H1 (cell line): ENCODE results near the gene GREB1. TPM values are rescaled to one million over a fixed set of nuclear protein-coding genes. Genes with fewer than 3 reads are reported as not detected.

Experiments used
- CTCF ChIA-PET: fragments of 300-600 bp; sonication (Branson Sonifier 250); formaldehyde crosslinking; loops from one replicate; lab custom pipeline; 2021; ENCODE audit not compliant: partially characterized antibody; lab: Charles Lee
- POLR2A ChIA-PET: fragments of 300-600 bp; sonication (Branson Sonifier 250); formaldehyde crosslinking; loops from one replicate; lab custom pipeline; 2021; ENCODE audit warnings: inconsistent platforms; ENCODE audit not compliant: partially characterized antibody; lab: Charles Lee
- DNase-seq, 2 experiments: peaks; one replicate each; pipeline versions ENCODE4 v3.0.0 to v3.0.0-alpha.2; 2010 to 2022; ENCODE audit warnings: low spot score in 2 of 2, low read depth in 1 of 2, mixed read lengths in 1 of 2
- FAIRE-seq: peaks from 2 replicates; lab custom pipeline; 2011; peaks lifted over from hg19 to GRCh38; lab: Jason Lieb, UNC
- H2AFZ ChIP-seq: 2 replicates; pipeline ENCODE4 v1.8.1; 2012; ENCODE audit warnings: low read length, inconsistent platforms
- H2AK5ac ChIP-seq: 2 replicates; pipeline ENCODE4 v1.6.1; 2013; ENCODE audit warnings: low read depth, low read length
- H2BK120ac ChIP-seq: replicated peaks from 2 replicates; pipeline ENCODE3; 2013; ENCODE audit warnings: low read depth, low read length, inconsistent platforms
- H2BK12ac ChIP-seq: 2 replicates; pipeline ENCODE4 v1.6.1; 2013; ENCODE audit warnings: low read depth, low read length
- H2BK15ac ChIP-seq: 2 replicates; pipeline ENCODE4 v1.6.1; 2013; ENCODE audit warnings: low read length
- H2BK20ac ChIP-seq: 2 replicates; pipeline ENCODE4 v1.6.1; 2013; ENCODE audit warnings: low read length
- H2BK5ac ChIP-seq: 2 replicates; pipeline ENCODE4 v1.6.1; 2013; ENCODE audit warnings: low read depth, low read length
- H3K14ac ChIP-seq: 2 replicates; pipeline ENCODE4 v1.6.1; 2013; ENCODE audit warnings: inconsistent platforms; ENCODE audit not compliant: insufficient read length
- H3K18ac ChIP-seq: 2 replicates; pipeline ENCODE4 v1.6.1; 2013; ENCODE audit warnings: low read length; ENCODE audit errors: extremely low read depth
- H3K23ac ChIP-seq: 2 replicates; pipeline ENCODE4 v1.6.1; 2013; ENCODE audit warnings: inconsistent platforms; ENCODE audit not compliant: insufficient read length
- H3K23me2 ChIP-seq: 2 replicates; pipeline ENCODE4 v1.6.1; 2013; ENCODE audit warnings: low read depth, low read length
- H3K27ac ChIP-seq: 2 replicates; pipeline ENCODE4 v1.6.1; 2011; ENCODE audit warnings: low read depth, low read length, inconsistent platforms
- H3K27me3 ChIP-seq, 4 experiments: replicated peaks in 1 of 4; 1 replicate in 1 of 4; 2 replicates in 3 of 4; pipeline versions ENCODE4 v1.6.1 to v1.8.1; 2011 to 2013; ENCODE audit warnings: low read length in 3 of 4, mild to moderate bottlenecking in 3 of 4, inconsistent platforms in 2 of 4, mixed read lengths in 2 of 4, moderate library complexity in 1 of 4; ENCODE audit not compliant: control insufficient read depth in 3 of 4, insufficient read depth in 3 of 4; ENCODE audit errors: extremely low read depth in 1 of 4
- H3K36me3 ChIP-seq, 4 experiments: 2 replicates each; pipeline versions ENCODE4 v1.6.1 to v1.8.1; 2011 to 2013; ENCODE audit warnings: mild to moderate bottlenecking in 4 of 4, low read length in 3 of 4, moderate library complexity in 2 of 4, control low read depth in 1 of 4, inconsistent platforms in 1 of 4; ENCODE audit not compliant: insufficient read depth in 4 of 4, control insufficient read depth in 2 of 4
- H3K4ac ChIP-seq: replicated peaks from 2 replicates; pipeline ENCODE3; 2013; ENCODE audit warnings: low read length, low read depth, mixed read lengths, inconsistent platforms; ENCODE audit not compliant: insufficient read length
- H3K4me1 ChIP-seq, 4 experiments: replicated peaks in 1 of 4; 1 replicate in 1 of 4; 2 replicates in 3 of 4; pipeline versions ENCODE4 v1.6.1 to v1.8.1; 2011 to 2013; ENCODE audit warnings: low read length in 3 of 4, inconsistent platforms in 2 of 4, mixed read lengths in 1 of 4; ENCODE audit not compliant: insufficient read depth in 4 of 4, control insufficient read depth in 3 of 4
- H3K4me2 ChIP-seq, 2 experiments: 2 replicates each; pipeline versions ENCODE4 v1.6.1 to v1.8.1; 2011 to 2013; ENCODE audit warnings: low read depth in 2 of 2, low read length in 2 of 2, control low read depth in 1 of 2, inconsistent platforms in 1 of 2, mild to moderate bottlenecking in 1 of 2; ENCODE audit not compliant: insufficient read depth in 1 of 2
- H3K4me3 ChIP-seq, 4 experiments: fragments of 200-600, 300-600 bp in 1 of 4; sonication (generic), shearing (Covaris generic), sonication (Bioruptor Twin) in 1 of 4; 2 replicates each; pipeline versions ENCODE4 v1.5.1 to v1.8.1; 2011 to 2016; ENCODE audit warnings: low read length in 4 of 4, low read depth in 3 of 4, control low read depth in 2 of 4, inconsistent platforms in 2 of 4, mild to moderate bottlenecking in 2 of 4, mixed read lengths in 1 of 4, moderate library complexity in 1 of 4; ENCODE audit not compliant: insufficient read depth in 2 of 4; ENCODE audit errors: extremely low read depth in 1 of 4
- H3K56ac ChIP-seq: replicated peaks from 2 replicates; pipeline ENCODE3; 2013; ENCODE audit warnings: low read depth, mild to moderate bottlenecking, mixed read lengths, low read length, inconsistent platforms; ENCODE audit not compliant: insufficient read length
- H3K79me1 ChIP-seq: 2 replicates; pipeline ENCODE4 v1.6.1; 2013; ENCODE audit warnings: low read depth, low read length, control low read depth
- H3K79me2 ChIP-seq, 2 experiments: 2 replicates each; pipeline versions ENCODE4 v1.6.1 to v1.8.1; 2012 to 2013; ENCODE audit warnings: low read length in 2 of 2, mild to moderate bottlenecking in 2 of 2, inconsistent platforms in 1 of 2; ENCODE audit not compliant: insufficient read depth in 2 of 2, control insufficient read depth in 1 of 2
- H3K9ac ChIP-seq, 4 experiments: replicated peaks in 1 of 4; 1 replicate in 1 of 4; 2 replicates in 3 of 4; pipeline versions ENCODE4 v1.6.1 to v1.8.1; 2011 to 2013; ENCODE audit warnings: low read depth in 3 of 4, low read length in 3 of 4, control low read depth in 2 of 4, mild to moderate bottlenecking in 2 of 4, moderate library complexity in 2 of 4, inconsistent platforms in 1 of 4; ENCODE audit errors: extremely low read depth in 1 of 4
- H3K9me3 ChIP-seq, 2 experiments: 2 replicates each; pipeline versions ENCODE4 v1.6.1 to v1.8.1; 2012 to 2013; ENCODE audit warnings: mild to moderate bottlenecking in 2 of 2, moderate library complexity in 2 of 2, control low read depth in 1 of 2, inconsistent platforms in 1 of 2, low read depth in 1 of 2, low read length in 1 of 2, mixed read lengths in 1 of 2; ENCODE audit not compliant: insufficient read depth in 2 of 2
- H4K20me1 ChIP-seq, 2 experiments: replicated peaks in 1 of 2; 2 replicates each; pipeline versions ENCODE3 to v1.8.1; 2011 to 2013; ENCODE audit warnings: inconsistent platforms in 2 of 2, low read length in 2 of 2, mild to moderate bottlenecking in 1 of 2; ENCODE audit not compliant: insufficient read depth in 2 of 2, control insufficient read depth in 1 of 2
- H4K5ac ChIP-seq: 2 replicates; pipeline ENCODE4 v1.6.1; 2013; ENCODE audit warnings: low read length, low read depth, mixed read lengths, inconsistent platforms; ENCODE audit not compliant: insufficient read length
- H4K8ac ChIP-seq: 2 replicates; pipeline ENCODE4 v1.8.0; 2013; ENCODE audit warnings: mild to moderate bottlenecking, moderate library complexity, low read length, inconsistent platforms; ENCODE audit not compliant: insufficient read depth; ENCODE audit errors: extremely low read depth
- H4K91ac ChIP-seq: replicated peaks from 2 replicates; pipeline ENCODE3; 2013; ENCODE audit warnings: low read length, mixed read lengths, inconsistent platforms; ENCODE audit not compliant: insufficient read length
- CBX5 ChIP-seq: fragments of 300-800, 300-1000 bp; sonication (generic); IDR thresholded peaks from 2 replicates; pipeline ENCODE4 v1.7.1; 2016; ENCODE audit warnings: antibody characterized with exemption, low read length, low read depth
- GTF2F1 ChIP-seq: IDR thresholded peaks from 2 replicates; pipeline ENCODE4 v1.6.1; 2012; ENCODE audit warnings: low read depth, low read length, improper control_type of control experiment, borderline replicate concordance
- JUND ChIP-seq: IDR thresholded peaks from 2 replicates; pipeline ENCODE4 v1.6.1; 2011; ENCODE audit warnings: mild to moderate bottlenecking, improper control_type of control experiment, low read length
- KDM4A ChIP-seq: IDR thresholded peaks from one replicate; pipeline ENCODE4 v1.7.1; 2012; ENCODE audit warnings: low read depth, mild to moderate bottlenecking, moderate library complexity, low read length, inconsistent platforms; ENCODE audit not compliant: severe bottlenecking
- MAX ChIP-seq: IDR thresholded peaks from 2 replicates; pipeline ENCODE4 v1.6.1; 2012; ENCODE audit warnings: inconsistent platforms
- POLR2A ChIP-seq, 2 experiments: IDR thresholded peaks; 1 replicate in 1 of 2; 2 replicates in 1 of 2; pipeline ENCODE4 v1.6.1; 2011; ENCODE audit warnings: low read depth in 2 of 2, low read length in 2 of 2, mild to moderate bottlenecking in 2 of 2; ENCODE audit errors: control extremely low read depth in 1 of 2
- POLR2AphosphoS5 ChIP-seq: IDR thresholded peaks from 2 replicates; pipeline ENCODE4 v1.6.1; 2011; ENCODE audit warnings: low read depth, low read length
- SIX5 ChIP-seq: IDR thresholded peaks from 2 replicates; pipeline ENCODE4 v1.6.1; 2011; ENCODE audit warnings: mild to moderate bottlenecking, low read depth, low read length
- YY1 ChIP-seq: IDR thresholded peaks from 2 replicates; pipeline ENCODE4 v1.6.1; 2011; ENCODE audit warnings: low read depth, mild to moderate bottlenecking, low read length
- WGBS, 2 experiments: shearing (Covaris generic) in 1 of 2; methylation state at CpG; one replicate each; pipeline versions ENCODE4 v1.1.6 to v1.1.7; 2013 to 2015; ENCODE audit warnings: low lambda C conversion rate in 2 of 2, mixed read lengths in 2 of 2, inconsistent platforms in 1 of 2, low coverage in 1 of 2, missing lambda C conversion rate in 1 of 2; ENCODE audit not compliant: insufficient replicate concordance in 2 of 2, insufficient coverage in 1 of 2, insufficient read length in 1 of 2; ENCODE audit errors: extremely low coverage in 1 of 2, missing lambda C conversion rate in 1 of 2; 5-methylcytosine and 5-hydroxymethylcytosine counted together
- polyA plus RNA-seq, 7 experiments: library from polyadenylated mRNA; depleted of rRNA in 3 of 7; stranded (reverse) in 5 of 7; unstranded in 2 of 7; fragments of >200 nt in 5 of 7; fragments of 200-250 nt in 2 of 7; gene quantifications; 1 replicate in 5 of 7; 2 replicates in 1 of 7; 4 replicates in 1 of 7; pipeline versions ENCODE4 v1.2.1 to v1.2.3, GENCODE V29; 2011 to 2013; ENCODE audit warnings: missing spikeins in 2 of 7, mixed read lengths in 2 of 7
- total RNA-seq: library from RNA; stranded (reverse); fragmentation: NEBNext Ultra II Directional; extraction: Animal tissue kit (Norgen Biotek cat#: 25700); gene quantifications from 2 replicates; pipeline ENCODE4 v1.2.1, GENCODE V29; 2021

GREB1 gene
- total and polyA plus RNA-seq, 2 of the 8 experiments (the other 6 are each of a cell fraction or from before 2014, with no cell fraction given) = 7.9 to 43.4 TPM

- FAIRE-seq (no peak), DNase-seq (no peak)
- 0 out of 2 replicates have a peak overlapping the region, but pooled peaks have one; percentile 74 for H2BK15ac ChIP-seq
- peak overlapping the region; percentile 32; the same call in 1 of the 2 replicates for H2BK5ac ChIP-seq
- peak overlapping the region in 1 of 4 experiments; percentile 18; a peak in 1 of 7 replicates for H3K9ac ChIP-seq
- no peak overlapping the region; a peak in 1 of 4 replicates for H3K4me2 ChIP-seq
- H3K4me1 ChIP-seq = peaks cover 13 to 36% (median 27%) of the 10 kb centered on the region in 4 experiments
- no peak overlapping the region for H3K23ac ChIP-seq
- peak overlapping the region; percentile 72 for H2BK12ac ChIP-seq
- H4K91ac ChIP-seq = peak overlapping the region; percentile 36
- no peak overlapping the region for H3K56ac ChIP-seq
- POLR2A ChIA-PET = no interaction called here
- H3K27ac ChIP-seq = no peak overlapping the region; the same call in 1 of the 2 replicates
- H3K18ac ChIP-seq = peak overlapping the region; percentile 64; the same call in 1 of the 2 replicates
- peaks cover 0 to 8% of the 10 kb centered on the region in 2 experiments for H4K20me1 ChIP-seq
- H4K5ac ChIP-seq = no peak overlapping the region
- peaks cover 7% of the 10 kb centered on the region for H3K79me1 ChIP-seq
- H3K4ac ChIP-seq = no peak overlapping the region
- H2AFZ ChIP-seq = no peak overlapping the region
- H2BK120ac ChIP-seq = peak overlapping the region; percentile 24
- no peak overlapping the region for H3K14ac ChIP-seq
- H2AK5ac ChIP-seq = peak overlapping the region; percentile 32; the same call in 1 of the 2 replicates
- no peak overlapping the region for H3K4me3 ChIP-seq
- CTCF ChIA-PET = interaction anchor here (0.5 to 22.6 kb wide), 5 partner anchors 42 to 1233 kb away, joined by 3 to 377 read pairs (median 3); no protein-coding TSS in a partner anchor
- peaks cover 0 to 14% of the 10 kb centered on the region in 2 experiments; a peak in 2 of 4 replicates for H3K79me2 ChIP-seq
- H4K8ac ChIP-seq = no peak overlapping the region
- TF ChIP-seq JUND (no peak), POLR2A (IDR thresholded peaks at IDR 0.05; ENCODE audit: control extremely low read depth in 1 of 2, low read depth in 2 of 2, low read length in 2 of 2) (no peak), SIX5 (no peak), GTF2F1 (no peak), KDM4A (no peak), CBX5 (no peak), MAX (no peak), POLR2AphosphoS5 (no peak), YY1 (no peak)
- peak overlapping the region; percentile 76; the same call in 1 of the 2 replicates for H2BK20ac ChIP-seq
- WGBS, 2 experiments = 65% methylated on average over 8 of the region's 8 CpGs; no CpG with 5 or more reads in 1 of the 2 experiments
- peaks cover 2% of the 10 kb centered on the region; the same call in 1 of the 2 replicates for H3K23me2 ChIP-seq
- H3K9me3 ChIP-seq = no peaks in the 10 kb centered on the region
- no peaks in the 10 kb centered on the region for H3K36me3 ChIP-seq
- H3K27me3 ChIP-seq = no peaks in the 10 kb centered on the region
These were observed 7.9 kb downstream of the GREB1 start for GRCh38 chr2:11541693-11542274.
